Smooth muscle cell of the coronary artery (primary cell): ENCODE measurements around the gene STX16. TPM values are rescaled to one million over a fixed set of nuclear protein-coding genes. Genes with fewer than 3 reads are reported as not detected.

Source experiments
- total RNA-seq: library from RNA; depleted of rRNA; stranded (reverse); fragments of >200 nt; gene quantifications from 2 replicates; pipeline ENCODE4 v1.2.3, GENCODE V29; 2014; ENCODE audit warnings: low replicate concordance

STX16 gene
- 41.4 and 103 TPM in 2 replicates for total RNA-seq

DNA sequence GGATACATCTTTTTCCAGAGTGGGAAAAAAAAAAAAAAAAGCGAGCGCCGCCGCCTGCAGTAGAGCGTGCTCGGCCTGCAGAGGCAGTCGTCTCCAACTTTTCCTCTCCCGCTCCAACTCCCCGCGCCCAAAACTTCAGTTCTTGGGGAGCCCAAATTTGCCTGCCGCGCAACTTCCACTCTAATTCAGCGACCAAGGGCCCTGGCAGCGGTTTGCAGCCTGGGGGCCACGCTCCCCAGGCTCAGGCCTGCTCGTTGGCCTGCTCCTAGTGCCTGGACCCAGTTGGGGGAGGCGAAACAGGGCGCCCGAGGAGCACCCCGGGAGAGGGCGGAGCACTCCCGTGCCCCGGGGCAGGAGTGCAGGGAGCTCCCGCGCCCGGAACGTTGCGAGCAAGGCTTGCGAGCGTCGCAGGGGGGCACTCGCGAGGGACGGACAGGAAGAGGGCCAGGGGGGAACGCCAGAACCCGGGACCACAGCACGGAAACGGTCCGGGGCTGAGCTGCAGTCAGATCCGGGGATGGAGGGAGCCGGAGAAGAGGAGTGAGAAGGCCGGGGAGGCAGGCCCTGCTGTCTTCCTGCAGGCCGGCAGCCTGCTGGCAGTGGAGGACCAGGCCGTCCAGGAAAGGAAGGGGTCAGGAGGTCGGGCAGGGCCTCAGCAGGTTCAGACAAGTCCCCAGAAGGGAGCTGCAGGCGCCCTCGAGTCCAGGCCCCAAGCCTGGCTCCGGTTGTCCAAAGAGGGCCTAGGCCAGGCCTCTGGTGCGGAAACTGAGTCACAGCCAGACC lies at the start of gene STX16:
TSS of gene STX16 (plus strand) at position 508 of the 783 bp plus-strand sequence. CDS start 724 bp downstream, outside the sequence.

DNA sequence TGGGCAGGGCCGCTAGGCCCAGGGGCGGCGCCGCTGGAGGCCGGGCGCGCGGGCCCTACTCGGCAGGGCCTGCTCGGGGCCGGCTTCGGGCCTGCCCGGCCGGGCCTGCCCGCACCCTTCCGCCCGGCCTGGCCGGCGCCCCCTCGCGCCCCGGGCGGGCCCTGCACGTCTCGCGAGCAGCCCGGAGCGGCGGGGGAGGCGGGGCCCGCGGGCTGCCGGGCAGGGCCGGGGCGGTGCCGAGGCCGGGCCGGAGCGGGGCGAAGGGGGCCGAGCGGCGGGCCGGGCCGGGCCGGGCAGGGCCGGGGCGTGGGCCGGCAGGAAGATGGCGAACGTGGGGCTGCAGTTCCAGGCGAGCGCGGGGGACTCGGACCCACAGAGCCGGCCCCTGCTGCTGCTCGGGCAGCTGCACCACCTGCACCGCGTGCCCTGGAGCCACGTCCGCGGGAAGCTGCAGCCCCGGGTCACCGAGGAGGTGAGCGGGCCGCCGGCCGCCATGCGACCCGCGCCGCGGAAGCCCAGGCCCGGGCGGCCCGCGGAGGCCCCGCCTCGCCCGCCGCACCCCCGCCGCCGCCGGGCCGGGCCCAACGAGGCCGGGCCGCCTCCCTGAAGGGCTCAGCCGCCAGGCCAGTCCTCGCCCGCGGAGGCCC lies 41.6 kb downstream of the STX16 start, which contains the start of gene NPEPL1:
TSS of gene NPEPL1 (plus strand) at position 222 of the 647 bp plus-strand sequence. CDS start at position 323, 101 bp downstream.

Other genes starting within 250 kb of the STX16 start
- gene APCDD1L, start 135.9 kb upstream of the STX16 start, total RNA-seq = 2.5 and 26.5 TPM in 2 replicates
- 20.1 and 24.1 TPM in 2 replicates for gene NPEPL1, start 41.5 kb downstream of the STX16 start, total RNA-seq
- gene GNAS-AS1, start 199.6 kb downstream of the STX16 start, total RNA-seq = 0.35 and 1.1 TPM in 2 replicates
- 501 and 607 TPM in 2 replicates for gene GNAS, start 201.4 kb downstream of the STX16 start, total RNA-seq